Measurements from ENCODE around the gene MPHOSPH9. TPM values are rescaled to one million over a fixed set of nuclear protein-coding genes. Genes with fewer than 3 reads are reported as not detected.
A peak's percentile ranks its signal among the peaks of the same experiment; 100 is the strongest.

Gene MPHOSPH9
- total RNA-seq, 1 experiment from 2014 or later, result 44.9 TPM

- POLR2A ChIA-PET, result interaction anchor here (0.6 to 0.9 kb wide), 2 partner anchors 90 to 171 kb away, joined by 3 read pairs; partner anchors contain the start of genes MPHOSPH9 and MTRFR
- TF ChIP-seq YY1 (IDR thresholded peaks at IDR 0.05; ENCODE audit: extremely low read depth, insufficient replicate concordance, low read depth, low read length) (no peak), CTCF (IDR thresholded peaks at IDR 0.05 in 2 of 3, conservative IDR thresholded peaks at IDR 0.05 in 1 of 3; ENCODE audit: borderline replicate concordance in 1 of 3, insufficient read depth in 1 of 3, low read depth in 2 of 3, low read length in 2 of 3) (no peak), REST (IDR thresholded peaks at IDR 0.05; ENCODE audit: low read depth) (no peak), ELF1 (IDR thresholded peaks at IDR 0.05; ENCODE audit: borderline replicate concordance, low read depth) (no peak), TCF7L2 (IDR thresholded peaks at IDR 0.05; ENCODE audit: borderline replicate concordance, extremely low read depth, insufficient read depth, insufficient read length) (no peak), ZNF274 (IDR thresholded peaks at IDR 0.05; ENCODE audit: low read depth, low read length) (no peak)
- intact Hi-C loops (cut with micrococcal nuclease), result loop anchor here (10.0 kb wide), 1 partner anchor 168 kb away; the partner anchor contains the start of gene OGFOD2
- H3K9me3 ChIP-seq (ENCODE audit: control insufficient read depth in 1 of 2, insufficient read depth in 1 of 2, low read depth in 1 of 2, low read length in 2 of 2), result no peaks in the 10 kb centered on the region
- peak overlapping the region; percentile 86 for H3K27ac ChIP-seq (ENCODE audit: low read depth, low read length)
- H3K9me2 ChIP-seq (ENCODE audit: insufficient read depth), result no peaks in the 10 kb centered on the region
- H3K4me2 ChIP-seq (ENCODE audit: low read length), result peak overlapping the region; percentile 84
- DNase-seq (ENCODE audit: low read depth, low spot score) (peak; percentile 38), ATAC-seq (peak; percentile 75)
- RAD21 ChIA-PET (ENCODE audit: low non-redundant PET in 1 of 2, low total read pairs in 2 of 2, uncharacterized antibody in 2 of 2, unreplicated experiment in 2 of 2), result no interaction called here
- no peaks in the 10 kb centered on the region for H4K20me1 ChIP-seq (ENCODE audit: insufficient read depth)
- peak overlapping the region; percentile 57 for H3K9ac ChIP-seq (ENCODE audit: low read length)
- no peaks in the 10 kb centered on the region for H3K36me3 ChIP-seq (ENCODE audit: control insufficient read depth in 1 of 2, insufficient read depth in 2 of 2, low read length in 2 of 2)
- BruUV-seq (replicated peaks), result no TSS peak
- no peaks in the 10 kb centered on the region for H3K27me3 ChIP-seq (ENCODE audit: insufficient read depth, low read length)
- 0 out of 4 replicates have a peak overlapping the region, but pooled peaks of 1 of the 2 experiments have one; percentile 3 for H3K4me3 ChIP-seq (replicated peaks in 1 of 2; ENCODE audit: low read depth in 1 of 2, low read length in 2 of 2)
- H3K4me1 ChIP-seq (ENCODE audit: control insufficient read depth in 1 of 2, insufficient read depth in 2 of 2, low read length in 2 of 2), result peaks cover 49 to 59% of the 10 kb centered on the region in 2 experiments
- peaks cover 57% of the 10 kb centered on the region for H3K79me2 ChIP-seq (ENCODE audit: insufficient read depth, low read length)
- CTCF ChIA-PET, result no interaction called here
- no peak overlapping the region for H2AFZ ChIP-seq (ENCODE audit: low read depth, low read length, poor library complexity, severe bottlenecking)
Observed at GRCh38 chr12:123142921-123143735, 89.8 kb downstream of the MPHOSPH9 start.

Measured in HCT116 (cell line).